ACC112 (cell line): ENCODE data around the gene GOLGA3.
"Not testable (repeated sequence)": the region's sequence is repeated elsewhere in the genome, so short reads cannot be mapped to it uniquely, and the experiment has no call there.

Experiments
- H2AFZ ChIP-seq: fragments of 200-600 bp; sonication (generic); one replicate; pipeline ENCODE4 v1.6.0; 2017; ENCODE audit warnings: antibody characterized with exemption, low read length; ENCODE audit not compliant: unreplicated experiment
- H3K27ac ChIP-seq: fragments of 200-600 bp; sonication (generic); 2 replicates; pipeline ENCODE4 v1.5.1; 2014; ENCODE audit warnings: low read depth, mild to moderate bottlenecking, antibody characterized with exemption, low read length, moderate library complexity
- H3K27me3 ChIP-seq: fragments of 200-600 bp; sonication (generic); 2 replicates; pipeline ENCODE4 v1.6.1; 2014; ENCODE audit warnings: mild to moderate bottlenecking, antibody characterized with exemption, low read length, moderate library complexity, mixed read lengths; ENCODE audit not compliant: insufficient read depth
- H3K36me3 ChIP-seq: fragments of 200-600 bp; sonication (generic); 2 replicates; pipeline ENCODE4 v1.6.1; 2016; ENCODE audit warnings: mild to moderate bottlenecking, antibody characterized with exemption, low read length, moderate library complexity, mixed read lengths; ENCODE audit not compliant: insufficient read depth
- H3K4me1 ChIP-seq: fragments of 200-600 bp; sonication (generic); one replicate; pipeline ENCODE4 v1.6.1; 2016; ENCODE audit warnings: low read length, mixed read lengths; ENCODE audit not compliant: insufficient read depth, unreplicated experiment, control insufficient read depth
- H3K4me3 ChIP-seq: fragments of 200-600 bp; sonication (generic); 2 replicates; pipeline ENCODE4 v1.5.1; 2014; ENCODE audit warnings: mild to moderate bottlenecking, low read depth, low read length
- H3K79me2 ChIP-seq: fragments of 200-600 bp; sonication (generic); one replicate; pipeline ENCODE4 v1.6.0; 2016; ENCODE audit warnings: low read length; ENCODE audit not compliant: control insufficient read depth, unreplicated experiment, insufficient read depth

GOLGA3 gene

DNA sequence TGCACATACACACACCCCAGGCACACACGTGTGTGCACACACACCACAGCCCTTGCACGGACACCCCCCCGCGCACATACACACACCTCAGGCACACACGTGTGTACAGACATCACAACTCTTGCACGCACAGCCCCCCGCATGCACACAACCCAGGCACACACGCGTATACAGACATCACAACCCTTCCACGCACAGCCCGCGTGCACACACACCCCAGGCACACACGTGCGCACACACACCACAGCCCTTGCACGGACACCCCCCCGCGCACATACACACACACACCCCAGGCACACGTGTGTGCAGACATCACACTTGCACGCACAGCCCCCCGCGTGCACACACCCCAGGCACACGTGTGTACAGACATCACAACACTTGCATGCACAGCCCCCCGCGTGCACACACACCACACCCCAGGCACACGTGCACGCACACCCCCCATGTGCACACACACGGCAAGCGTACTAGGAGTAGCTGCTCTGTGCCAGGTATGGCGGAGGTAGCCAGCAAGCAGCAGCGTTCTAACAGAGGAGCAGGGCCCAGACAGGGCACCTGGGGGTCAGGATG, 48.8 kb downstream of the GOLGA3 start:
- Histone ChIP-seq H3K27me3 (no peaks in the 10 kb centered on the region), H2AFZ (no peak overlapping the region), H3K36me3 (peaks cover 21% of the 10 kb centered on the region; the same call in 1 of the 2 replicates), H3K4me3 (no peak overlapping the region), H3K4me1 (no peaks in the 10 kb centered on the region), H3K27ac (no peak overlapping the region), H3K79me2 (peaks cover 2% of the 10 kb centered on the region)

DNA sequence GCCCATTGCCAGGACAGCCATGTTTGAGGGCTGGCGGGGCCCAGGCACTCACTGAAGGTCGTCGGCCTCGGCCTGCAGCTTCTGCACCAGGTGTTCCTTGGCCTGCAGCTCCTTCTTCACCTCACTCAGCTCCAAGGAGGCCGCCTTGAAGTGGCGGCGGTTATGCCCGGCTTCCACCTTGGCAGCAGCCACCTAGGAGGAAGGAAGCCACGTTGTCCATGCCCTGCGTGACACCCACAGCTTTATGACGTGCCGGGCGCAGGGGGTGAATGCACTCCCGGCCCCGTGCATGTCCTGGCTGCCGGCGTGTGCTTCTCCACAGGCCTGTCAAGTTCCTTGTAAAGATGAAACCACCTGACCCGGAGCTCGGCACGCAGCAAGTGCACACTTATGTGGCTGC, 51.1 kb downstream of the GOLGA3 start:
- Histone ChIP-seq H3K79me2 (no peaks in the 10 kb centered on the region), H2AFZ (no peak overlapping the region), H3K4me3 (no peak overlapping the region), H3K4me1 (no peaks in the 10 kb centered on the region), H3K27ac (no peak overlapping the region), H3K36me3 (peaks cover 25% of the 10 kb centered on the region; the same call in 1 of the 2 replicates), H3K27me3 (no peaks in the 10 kb centered on the region)

DNA sequence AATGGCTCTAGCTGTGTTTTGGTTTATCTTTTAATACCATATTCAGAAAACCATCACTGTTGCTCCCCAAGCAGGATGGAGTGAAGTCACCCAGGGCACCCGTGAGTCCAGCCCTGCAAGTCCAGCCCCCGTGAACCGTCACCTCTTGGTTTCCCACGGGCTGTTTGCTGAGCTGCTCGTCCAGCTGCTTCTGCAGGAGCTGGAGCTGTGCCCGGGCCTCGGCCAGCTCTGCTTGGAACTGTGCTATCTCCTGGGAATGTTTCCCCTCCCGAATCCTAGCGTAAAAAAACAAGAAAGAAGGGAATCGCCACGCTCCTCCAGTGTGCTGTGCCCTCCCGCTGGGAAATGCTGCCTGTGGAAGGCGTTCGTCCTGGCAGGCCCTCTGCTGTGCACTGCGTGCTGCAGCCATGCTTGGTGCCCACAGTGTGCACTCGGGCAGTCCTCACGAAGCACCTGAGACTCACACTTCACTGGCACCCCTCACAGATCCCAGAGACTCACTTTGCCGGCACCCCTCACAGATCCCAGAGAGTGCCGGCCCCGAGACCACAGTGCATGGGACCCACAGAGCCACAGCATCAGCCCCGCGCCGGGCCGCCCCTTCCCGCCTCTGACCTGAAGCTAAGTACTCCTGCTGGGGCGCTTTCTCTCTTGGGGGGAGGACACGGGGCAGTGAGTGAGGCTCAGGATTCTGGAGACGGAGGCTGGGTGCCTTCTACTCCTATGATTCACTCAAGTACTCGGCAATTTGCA, 51.7 kb downstream of the GOLGA3 start:
- Histone ChIP-seq H3K4me3 (no peak overlapping the region), H3K36me3 (peaks cover 27% of the 10 kb centered on the region; the same call in 1 of the 2 replicates), H3K27ac (no peak overlapping the region), H3K4me1 (no peaks in the 10 kb centered on the region), H3K79me2 (no peaks in the 10 kb centered on the region), H2AFZ (no peak overlapping the region), H3K27me3 (no peaks in the 10 kb centered on the region)

DNA sequence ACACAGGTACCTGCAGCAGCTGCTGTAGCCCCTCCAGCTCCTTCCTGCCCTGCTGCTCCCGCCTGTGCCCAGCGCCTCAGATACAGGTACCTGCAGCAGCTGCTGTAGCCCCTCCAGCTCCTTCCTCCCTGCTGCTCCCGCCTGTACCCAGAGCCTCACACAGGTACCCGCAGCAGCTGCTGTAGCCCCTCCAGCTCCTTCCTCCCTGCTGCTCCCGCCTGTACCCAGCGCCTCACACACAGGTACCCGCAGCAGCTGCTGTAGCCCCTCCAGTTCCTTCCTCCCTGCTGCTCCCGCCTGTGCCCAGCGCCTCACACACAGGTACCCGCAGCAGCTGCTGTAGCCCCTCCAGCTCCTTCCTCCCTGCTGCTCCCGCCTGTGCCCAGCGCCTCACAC, 52.4 kb downstream of the GOLGA3 start:
- not testable (repeated sequence) for H2AFZ ChIP-seq, H3K27me3 ChIP-seq, H3K27ac ChIP-seq, H3K4me1 ChIP-seq, H3K4me3 ChIP-seq, H3K79me2 ChIP-seq
- H3K36me3 ChIP-seq: peaks cover 25% of the 10 kb centered on the region; the same call in 1 of the 2 replicates

DNA sequence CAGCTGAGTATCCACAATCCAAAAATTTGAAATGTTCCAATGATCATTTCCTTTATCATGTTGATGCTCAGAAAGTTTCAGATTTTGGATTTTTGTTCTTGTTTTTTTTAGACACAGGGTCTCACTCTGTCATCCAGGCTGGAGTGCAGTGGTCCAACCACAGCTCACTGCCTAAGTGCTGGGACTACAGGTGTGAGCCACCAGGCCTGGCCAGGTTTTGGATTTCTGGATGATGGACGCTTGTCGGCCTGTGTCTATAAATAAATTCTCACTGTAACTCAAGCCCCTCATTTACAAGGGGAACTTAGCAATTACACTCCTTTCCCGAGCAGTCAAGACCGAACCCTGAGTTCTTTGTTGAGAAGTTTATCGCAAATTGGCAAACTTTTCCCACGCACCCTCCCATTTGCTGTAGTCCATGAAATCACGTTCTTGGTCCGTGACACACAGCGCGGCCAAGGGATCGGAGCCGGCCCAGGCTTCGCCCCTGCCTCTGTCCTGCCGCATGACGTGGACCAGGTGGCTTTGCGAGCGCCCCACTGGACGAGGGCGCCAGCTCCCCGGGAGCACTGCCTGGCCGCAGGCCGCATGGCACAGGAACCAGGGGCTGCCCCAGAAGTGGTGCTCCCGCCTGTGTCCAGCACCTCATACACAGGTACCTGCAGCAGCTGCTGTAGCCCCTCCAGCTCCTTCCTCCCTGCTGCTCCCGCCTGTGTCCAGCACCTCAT, 53.0 kb downstream of the GOLGA3 start:
- Histone ChIP-seq H3K79me2 (no peaks in the 10 kb centered on the region), H3K4me1 (no peaks in the 10 kb centered on the region), H3K36me3 (peaks cover 24% of the 10 kb centered on the region; the same call in 1 of the 2 replicates), H2AFZ (no peak overlapping the region), H3K27me3 (no peaks in the 10 kb centered on the region), H3K27ac (no peak overlapping the region), H3K4me3 (no peak overlapping the region)

DNA sequence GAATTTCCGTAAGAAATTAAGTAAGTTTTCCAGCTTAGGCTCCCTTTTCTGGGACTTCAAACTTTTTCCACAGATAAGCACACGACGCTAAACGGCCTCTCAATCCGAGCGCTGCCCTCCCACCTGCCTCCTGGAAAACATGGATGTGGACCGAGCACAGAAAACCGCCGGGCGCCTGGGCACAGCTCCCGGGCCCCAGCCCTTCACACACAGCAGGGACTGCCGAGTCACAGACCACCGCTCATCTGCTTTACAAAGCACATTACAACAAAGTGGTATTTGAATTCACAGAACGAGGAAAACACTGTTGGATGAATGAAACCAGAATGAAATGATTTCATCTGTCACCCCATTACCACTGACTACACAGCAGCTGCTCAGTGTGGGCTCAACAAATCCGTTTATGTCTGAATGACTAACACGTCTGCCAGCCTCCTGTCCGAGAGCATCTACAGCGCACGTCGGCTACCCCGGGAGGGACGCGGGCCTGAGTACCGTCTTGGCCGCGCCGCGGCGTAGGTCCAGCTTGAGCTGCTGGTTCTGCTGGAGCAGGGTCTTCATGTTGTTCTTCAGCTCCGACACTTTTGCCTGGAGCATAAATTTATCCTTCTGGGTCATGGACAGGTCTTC, 53.9 kb downstream of the GOLGA3 start:
- no peak overlapping the region for H3K27ac ChIP-seq
- no peak overlapping the region for H3K4me3 ChIP-seq
- peaks cover 21% of the 10 kb centered on the region; the same call in 1 of the 2 replicates for H3K36me3 ChIP-seq

DNA sequence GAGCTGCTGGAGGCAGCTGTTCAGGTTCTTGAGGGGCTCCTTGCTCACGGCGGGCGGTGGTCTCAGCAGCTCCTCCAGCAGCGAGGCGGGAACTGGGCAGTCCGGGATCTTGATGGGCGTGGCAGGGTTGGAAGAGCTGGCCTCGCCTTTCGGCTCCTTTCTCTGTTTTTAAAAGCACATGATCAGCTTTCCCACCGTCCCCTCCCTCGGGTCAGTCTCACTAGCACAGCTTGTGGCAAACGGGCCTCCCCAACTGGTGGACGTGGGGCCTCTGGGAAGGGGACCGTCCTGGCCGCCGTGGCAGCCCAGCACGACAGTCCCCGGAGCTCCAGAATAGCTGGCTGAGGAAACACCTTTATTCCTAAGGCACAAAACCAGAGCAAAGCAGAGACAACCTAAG, 54.5 kb downstream of the GOLGA3 start:
- no peak overlapping the region for H3K27ac ChIP-seq
- no peaks in the 10 kb centered on the region for H3K79me2 ChIP-seq
- peaks cover 23% of the 10 kb centered on the region; the same call in 1 of the 2 replicates for H3K36me3 ChIP-seq
- H3K4me1 ChIP-seq: no peaks in the 10 kb centered on the region
- H3K4me3 ChIP-seq: no peak overlapping the region
- no peaks in the 10 kb centered on the region for H3K27me3 ChIP-seq
- H2AFZ ChIP-seq: no peak overlapping the region

More for the DNA sequence above, 53.9 kb downstream of the GOLGA3 start:
- Histone ChIP-seq H3K27me3 (no peaks in the 10 kb centered on the region), H3K4me1 (no peaks in the 10 kb centered on the region), H3K79me2 (no peaks in the 10 kb centered on the region), H2AFZ (no peak overlapping the region)

DNA sequence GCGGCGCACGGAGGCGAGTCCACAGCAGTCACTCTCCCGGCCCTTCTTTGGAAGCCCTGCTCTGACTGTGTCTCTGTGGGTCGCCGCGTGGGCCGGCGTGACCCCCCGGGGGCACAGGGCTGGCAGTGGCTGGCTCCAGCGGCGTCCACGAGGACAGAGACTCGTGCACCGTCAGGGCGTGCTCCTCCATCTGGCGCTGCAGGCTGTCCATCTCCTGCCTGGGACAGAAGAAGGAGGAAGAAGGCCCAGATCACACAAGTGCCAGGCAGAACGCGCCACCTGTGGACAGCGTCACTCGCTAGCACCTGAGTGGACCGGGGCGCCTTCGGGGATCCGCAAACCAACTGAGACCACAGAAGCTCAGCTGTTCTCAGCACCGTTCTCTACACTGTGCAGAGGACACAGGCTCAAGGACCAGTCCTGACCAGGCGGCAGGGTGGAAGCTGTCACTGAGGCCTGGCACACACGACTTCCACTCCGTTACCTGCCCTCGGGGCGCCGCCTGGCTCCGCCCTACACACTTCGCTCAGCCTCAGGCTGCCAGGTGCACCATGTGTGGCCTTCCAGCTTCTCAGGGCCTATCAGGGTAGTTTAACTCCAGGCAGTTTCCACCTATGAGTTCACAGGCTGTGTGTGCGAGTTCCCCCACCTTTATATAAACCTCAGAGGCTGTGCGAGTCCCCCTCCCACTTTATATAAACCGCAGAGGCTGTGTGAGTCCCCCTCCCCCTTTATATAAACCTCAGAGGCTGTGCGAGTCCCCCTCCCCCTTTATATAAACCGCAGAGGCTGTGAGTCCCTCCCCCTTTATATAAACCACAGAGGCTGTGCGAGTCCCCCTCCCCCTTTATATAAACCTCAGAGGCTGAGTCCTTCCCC, 55.4 kb downstream of the GOLGA3 start:
- no peaks in the 10 kb centered on the region for H3K4me1 ChIP-seq
- H3K36me3 ChIP-seq: peaks cover 24% of the 10 kb centered on the region; the same call in 1 of the 2 replicates
- H3K27ac ChIP-seq: no peak overlapping the region
- H3K79me2 ChIP-seq: no peaks in the 10 kb centered on the region
- H2AFZ ChIP-seq: no peak overlapping the region
- no peaks in the 10 kb centered on the region for H3K27me3 ChIP-seq
- no peak overlapping the region for H3K4me3 ChIP-seq

DNA sequence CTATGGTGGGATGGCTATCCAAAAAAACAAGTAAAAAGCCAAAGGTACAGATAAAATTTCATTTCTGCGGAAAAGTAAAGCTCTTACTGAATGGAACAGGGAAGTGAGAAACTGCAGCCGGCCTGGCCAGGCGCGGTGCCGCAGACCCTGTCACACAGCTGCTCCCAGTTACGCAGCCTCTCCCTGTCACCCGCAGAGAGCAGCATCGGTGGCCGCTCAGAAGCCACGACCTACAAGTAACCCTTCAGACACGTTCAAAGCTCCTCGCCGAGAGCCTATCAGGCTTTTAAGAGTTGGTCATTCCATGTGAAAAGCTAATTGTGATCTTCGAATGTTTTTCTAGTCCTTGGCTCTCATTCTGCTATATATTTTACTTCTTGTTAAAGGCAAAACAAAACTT, 56.1 kb downstream of the GOLGA3 start:
- Histone ChIP-seq H3K36me3 (peaks cover 21% of the 10 kb centered on the region; the same call in 1 of the 2 replicates), H2AFZ (no peak overlapping the region), H3K27me3 (no peaks in the 10 kb centered on the region), H3K79me2 (no peaks in the 10 kb centered on the region), H3K4me1 (no peaks in the 10 kb centered on the region), H3K27ac (no peak overlapping the region), H3K4me3 (no peak overlapping the region)
